GM12873 (cell line): ENCODE results near the gene MYBBP1A.

Experiments used
- TF ChIP-seq, protein P1 (sequence below): IDR thresholded peaks from 2 replicates; pipeline ENCODE4 v1.5.1; 2012; ENCODE audit warnings: low read depth, mild to moderate bottlenecking, moderate library complexity, low read length, control low read depth; ENCODE audit not compliant: insufficient read depth; ENCODE audit errors: missing control alignments

Gene MYBBP1A

DNA sequence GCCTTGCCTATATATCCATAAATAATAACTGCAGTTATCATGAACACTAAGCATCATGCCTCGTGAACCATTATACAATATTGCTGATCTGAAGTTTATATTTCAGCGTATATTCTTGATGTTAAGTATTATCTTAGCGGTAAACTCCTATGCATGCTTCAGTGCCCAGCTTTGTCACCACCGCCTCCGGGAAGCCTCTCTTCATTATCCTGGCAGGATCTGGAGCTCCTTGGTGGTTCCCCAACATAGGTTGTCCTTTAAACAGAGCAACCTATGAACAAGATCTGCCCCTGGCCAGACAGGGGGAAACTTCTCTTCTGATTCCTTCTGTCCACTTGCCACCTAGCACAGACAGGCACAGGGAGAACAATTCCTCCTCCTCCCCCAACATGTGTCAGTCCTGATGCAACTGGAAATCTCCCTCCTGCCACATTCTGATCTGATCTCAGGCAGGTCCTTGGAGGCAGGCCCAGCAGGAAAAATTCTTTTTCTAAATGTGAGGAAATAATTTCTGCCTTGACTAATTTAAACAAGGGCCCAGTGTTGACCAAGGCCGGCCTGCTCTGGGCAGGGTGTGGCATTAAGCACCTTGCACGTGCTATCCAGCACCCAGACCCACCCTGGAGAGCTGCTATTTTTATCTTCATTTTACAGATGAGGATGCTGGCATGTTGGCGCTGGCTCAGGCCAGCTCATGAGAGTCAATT is 34.1 kb downstream of the MYBBP1A start:
- TF ChIP-seq, protein P1, sequence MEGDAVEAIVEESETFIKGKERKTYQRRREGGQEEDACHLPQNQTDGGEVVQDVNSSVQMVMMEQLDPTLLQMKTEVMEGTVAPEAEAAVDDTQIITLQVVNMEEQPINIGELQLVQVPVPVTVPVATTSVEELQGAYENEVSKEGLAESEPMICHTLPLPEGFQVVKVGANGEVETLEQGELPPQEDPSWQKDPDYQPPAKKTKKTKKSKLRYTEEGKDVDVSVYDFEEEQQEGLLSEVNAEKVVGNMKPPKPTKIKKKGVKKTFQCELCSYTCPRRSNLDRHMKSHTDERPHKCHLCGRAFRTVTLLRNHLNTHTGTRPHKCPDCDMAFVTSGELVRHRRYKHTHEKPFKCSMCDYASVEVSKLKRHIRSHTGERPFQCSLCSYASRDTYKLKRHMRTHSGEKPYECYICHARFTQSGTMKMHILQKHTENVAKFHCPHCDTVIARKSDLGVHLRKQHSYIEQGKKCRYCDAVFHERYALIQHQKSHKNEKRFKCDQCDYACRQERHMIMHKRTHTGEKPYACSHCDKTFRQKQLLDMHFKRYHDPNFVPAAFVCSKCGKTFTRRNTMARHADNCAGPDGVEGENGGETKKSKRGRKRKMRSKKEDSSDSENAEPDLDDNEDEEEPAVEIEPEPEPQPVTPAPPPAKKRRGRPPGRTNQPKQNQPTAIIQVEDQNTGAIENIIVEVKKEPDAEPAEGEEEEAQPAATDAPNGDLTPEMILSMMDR, result no peak

DNA sequence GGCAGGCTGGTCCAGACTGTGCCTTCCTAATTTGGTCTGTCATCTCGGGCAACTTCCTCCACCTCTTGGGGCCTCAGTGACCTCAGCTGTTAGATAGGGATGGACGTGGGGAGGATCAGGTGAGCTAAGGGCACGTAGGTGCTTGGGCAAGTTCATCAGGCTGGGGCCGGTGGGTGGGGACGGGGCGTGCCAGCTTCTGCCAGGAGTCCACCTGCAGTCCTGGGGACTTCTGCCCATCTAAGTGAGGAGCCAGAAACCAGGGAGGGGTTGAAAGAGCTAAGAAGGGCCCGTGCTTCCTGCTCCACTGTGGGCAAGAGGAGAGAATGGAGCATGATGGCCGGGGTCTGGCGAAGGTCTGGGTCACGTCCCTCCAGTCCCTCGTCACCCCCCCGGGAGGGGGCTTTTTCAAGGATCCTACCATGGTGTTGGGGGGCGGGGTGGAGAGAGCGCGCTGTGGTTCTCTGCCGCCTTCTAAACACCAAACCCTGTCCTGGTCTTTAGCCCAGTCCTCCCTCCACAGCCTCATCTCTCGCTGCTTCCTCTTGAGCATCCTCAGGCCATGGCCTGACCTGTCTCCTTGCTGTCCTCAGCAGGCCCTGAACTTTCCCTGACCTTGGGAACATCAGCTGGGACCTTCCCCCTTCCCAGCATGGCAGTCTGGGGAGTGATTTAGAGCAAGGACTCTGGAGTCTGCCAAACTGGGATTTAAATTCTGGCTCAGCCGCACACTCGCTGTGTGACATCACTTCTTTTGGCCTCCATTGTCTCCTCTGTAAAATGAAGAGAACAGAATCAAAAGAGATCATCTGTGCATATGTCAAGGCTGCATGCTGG is 34.9 kb downstream of the MYBBP1A start:
- TF ChIP-seq, protein P1, result no peak

DNA sequence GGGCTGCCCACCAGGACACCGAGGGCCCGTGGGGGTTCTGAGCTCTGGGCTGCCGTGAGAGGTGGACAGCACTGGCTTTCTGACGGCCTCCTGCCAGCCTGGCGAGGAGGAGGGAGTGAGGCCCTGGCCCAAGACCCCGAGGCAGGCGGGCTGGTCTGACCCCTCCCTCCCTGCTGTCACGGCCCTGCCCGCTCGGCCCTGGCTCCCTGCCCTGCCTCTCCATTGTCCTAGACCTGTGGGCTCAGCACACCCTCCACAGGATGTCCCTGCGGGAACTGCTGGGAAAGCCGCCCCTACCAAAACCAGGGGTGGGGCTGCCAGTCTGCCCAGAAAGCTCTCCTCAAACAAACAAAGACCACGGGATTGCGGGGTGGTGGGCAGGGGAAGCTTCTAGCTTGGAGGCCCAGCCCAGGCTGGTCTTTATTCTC is 35.8 kb downstream of the MYBBP1A start:
- TF ChIP-seq, protein P1, result no peak

DNA sequence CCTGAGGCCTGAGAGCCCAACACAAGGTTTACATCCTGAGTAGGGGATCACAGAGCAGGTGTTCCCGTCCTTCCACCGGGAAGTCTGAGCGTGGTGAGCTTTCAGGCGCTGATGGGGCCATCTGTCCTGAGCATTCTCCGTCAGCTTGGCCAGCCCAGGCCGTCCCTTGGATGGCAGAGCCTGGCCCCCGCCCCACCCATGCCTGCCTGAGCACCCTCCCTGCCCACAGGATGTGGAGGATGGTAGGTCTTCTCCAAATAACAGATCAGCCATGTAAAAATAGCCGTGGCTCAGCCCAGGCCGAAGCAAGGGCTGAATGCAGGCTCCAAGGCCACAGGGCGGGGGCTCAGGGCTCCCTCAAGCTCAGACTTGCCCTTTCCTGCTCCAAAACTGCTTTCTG is 36.3 kb downstream of the MYBBP1A start:
- TF ChIP-seq, protein P1, result no peak

DNA sequence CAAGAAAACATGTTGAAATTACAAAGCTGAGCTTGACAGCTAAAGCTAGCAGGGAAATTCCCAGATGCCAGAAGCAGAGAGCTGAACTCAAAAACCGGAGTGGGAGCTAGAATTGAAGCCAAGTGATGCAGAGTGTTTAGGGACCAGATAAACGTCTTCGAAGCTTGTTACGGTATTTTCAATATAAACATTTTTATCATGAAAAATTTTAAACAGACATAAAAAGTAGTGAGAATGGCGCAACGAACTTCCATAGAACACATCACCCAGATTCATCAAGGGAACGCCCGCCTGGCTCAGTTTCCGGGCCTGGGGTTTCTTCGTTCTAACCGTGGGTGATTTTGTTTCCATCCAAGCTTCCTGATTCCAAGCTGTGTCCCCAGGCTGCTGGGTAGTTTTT is 38.4 kb downstream of the MYBBP1A start:
- TF ChIP-seq, protein P1, result no peak

DNA sequence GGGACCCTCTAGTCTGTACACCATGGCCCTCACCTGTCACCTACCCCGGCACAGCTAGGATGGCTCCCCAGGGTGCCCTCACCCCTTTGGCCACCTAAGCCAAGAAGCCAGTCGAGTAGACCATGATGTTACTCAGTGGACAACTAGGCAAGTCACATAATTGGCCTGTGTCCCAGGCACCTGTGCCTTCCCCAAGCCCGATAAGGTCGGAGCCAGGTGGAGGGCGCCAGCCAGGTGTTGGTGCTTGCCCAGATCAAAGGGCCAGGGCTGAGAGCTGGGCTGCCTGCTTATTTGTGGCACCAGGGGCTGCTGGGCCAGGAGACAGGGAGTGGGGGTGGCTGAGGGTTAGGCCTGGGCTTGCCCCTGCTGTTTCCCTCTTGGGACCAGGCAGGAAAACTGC is 39.7 kb downstream of the MYBBP1A start:
- TF ChIP-seq, protein P1, result no peak

DNA sequence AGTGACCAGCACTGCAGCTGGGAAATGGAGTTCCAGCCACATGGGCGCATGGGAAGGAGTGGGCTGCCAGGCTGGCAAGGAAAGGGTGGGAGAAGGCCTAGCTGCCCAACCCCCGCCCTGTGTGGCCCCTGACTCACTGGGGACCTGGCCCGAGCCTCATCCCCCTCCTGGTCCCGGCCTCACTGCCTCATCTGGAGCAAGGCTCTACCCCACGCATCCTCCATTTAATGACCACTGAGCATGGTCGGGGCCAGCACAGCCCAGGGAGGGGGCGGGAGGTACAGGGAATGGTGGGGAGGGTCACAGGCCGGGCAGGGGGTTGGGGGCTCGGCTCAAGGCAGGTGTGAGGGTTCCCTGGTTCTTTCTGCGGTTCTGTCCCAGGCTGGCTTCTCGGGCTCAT is 40.4 kb downstream of the MYBBP1A start:
- TF ChIP-seq, protein P1, result no peak
